ENCODE data around the gene MEOX1. TPM values are rescaled to one million over a fixed set of nuclear protein-coding genes. Genes with fewer than 3 reads are reported as not detected.

Gene MEOX1
- total and polyA plus RNA-seq, 2 of the 4 experiments (the other 2 are of a cell fraction): 0.48 to 0.72 TPM

DNA sequence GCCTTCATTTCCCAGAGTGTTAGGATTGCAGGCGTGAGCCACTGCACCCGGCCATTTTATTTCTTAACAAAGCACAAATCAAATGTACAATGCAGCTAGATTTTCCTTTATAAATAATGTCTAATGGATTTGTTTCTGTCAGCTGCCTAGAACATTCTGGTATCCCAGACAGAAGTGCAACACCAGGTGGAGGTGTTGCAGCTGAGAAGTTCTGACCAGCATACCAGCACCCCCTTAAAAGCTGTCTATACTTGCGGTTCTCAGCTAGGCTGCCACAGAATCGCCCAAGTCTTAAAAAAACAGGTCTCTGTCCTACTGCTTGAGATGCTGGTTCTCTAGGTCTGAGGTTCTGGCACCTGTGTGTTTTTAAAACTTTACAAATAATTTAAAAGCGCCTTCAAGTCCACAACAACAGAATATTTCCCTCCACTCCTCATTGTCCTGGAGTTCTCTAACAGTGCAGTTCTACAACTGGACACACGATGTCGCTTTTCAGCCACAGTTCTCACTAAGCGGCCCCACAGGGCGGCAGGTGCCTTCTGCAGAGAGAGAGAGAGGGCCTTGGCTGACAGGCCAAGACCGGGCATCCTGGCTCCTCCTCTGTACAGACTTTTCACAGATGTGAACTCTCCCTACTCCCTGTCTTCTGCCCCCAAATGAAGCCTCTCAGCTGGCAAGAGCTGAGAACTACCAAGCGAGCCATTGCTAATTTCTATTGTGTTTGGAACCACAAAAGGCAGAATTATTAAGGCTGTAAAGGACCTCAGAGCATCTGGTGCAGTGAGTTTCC lies 32.6 kb upstream of the MEOX1 start (continued):
- TF ChIP-seq POLR2A (IDR thresholded peaks at IDR 0.05; ENCODE audit: low read depth, low read length): 0 out of 2 replicates have a peak, but pooled peaks have one; percentile 34
- TF ChIP-seq RCOR1 (IDR thresholded peaks at IDR 0.05; ENCODE audit: insufficient replicate concordance, low read length): peak; percentile 44

DNA sequence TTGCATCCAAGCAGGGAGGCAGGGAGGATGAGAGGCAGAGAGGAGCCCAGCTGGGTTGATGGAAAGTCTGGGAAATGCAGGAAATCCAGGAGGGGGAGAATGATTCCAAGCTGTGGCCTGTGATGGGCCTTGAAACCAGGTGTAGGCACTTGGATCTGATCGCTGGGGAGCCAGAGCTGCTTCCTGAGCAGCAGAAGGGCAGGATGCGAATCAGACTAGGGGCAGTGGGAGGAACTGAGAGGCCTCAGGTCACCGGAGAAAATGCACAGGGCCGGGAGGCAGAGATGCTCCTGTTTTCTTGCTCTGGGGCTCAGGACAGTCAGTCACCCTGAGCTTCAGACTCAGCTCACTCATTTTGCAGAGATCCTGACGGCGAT lies 29.6 kb upstream of the MEOX1 start:
- no peak overlapping the region for H4K8ac ChIP-seq (ENCODE audit: low read depth in 2 of 2, low read length in 2 of 2)
- peaks cover 41% of the 10 kb centered on the region for H3K27me3 ChIP-seq (ENCODE audit: control insufficient read depth, insufficient read depth, low read length)
- H2AK9ac ChIP-seq (replicated peaks; ENCODE audit: low read depth, low read length, poor library complexity): no peak overlapping the region
- no peak overlapping the region for H4K5ac ChIP-seq (ENCODE audit: low read depth, low read length)
- no peak overlapping the region for H3K4me3 ChIP-seq (ENCODE audit: insufficient read depth, low read depth, low read length)
- no peaks in the 10 kb centered on the region for H3K9me3 ChIP-seq (ENCODE audit: control insufficient read depth, insufficient read depth, low read length)
- ATAC-seq (ENCODE audit: low read depth): no peak
- H4K20me1 ChIP-seq (ENCODE audit: insufficient read depth, low read length): no peaks in the 10 kb centered on the region
- ChIA-PET CTCF (interaction anchor here (1.0 to 5.3 kb wide), 3 partner anchors 64 to 75 kb away, joined by 3 to 62 read pairs (median 14); no protein-coding TSS in a partner anchor), POLR2A (ENCODE audit: unreplicated experiment) (interaction anchor here (0.9 kb wide), 1 partner anchor 69 kb away, joined by 5 read pairs; no protein-coding TSS in a partner anchor)
- no peak overlapping the region for H3K23ac ChIP-seq (ENCODE audit: low read depth, low read length)
- H2AK5ac ChIP-seq (ENCODE audit: low read depth, low read length): no peak overlapping the region
- no peaks in the 10 kb centered on the region for H3K79me1 ChIP-seq (ENCODE audit: low read depth in 1 of 2, low read length in 2 of 2)
- H3K36me3 ChIP-seq (ENCODE audit: control insufficient read depth, insufficient read depth, low read length): no peaks in the 10 kb centered on the region
- H4K91ac ChIP-seq (ENCODE audit: insufficient read depth, low read depth, low read length): no peak overlapping the region
- H3K4me1 ChIP-seq (ENCODE audit: control insufficient read depth, insufficient read depth, low read length): 0 out of 2 replicates have a peak, but pooled peaks cover 2% of the 10 kb centered on the region
- H3K56ac ChIP-seq (ENCODE audit: extremely low read depth, insufficient read depth, low read length): no peak overlapping the region
- no peak overlapping the region for H2BK120ac ChIP-seq (ENCODE audit: low read depth, low read length)
- in situ Hi-C loops (cut with MboI; ENCODE audit: low sequenced_read_pairs) (no loop called here), intact Hi-C loops (cut with micrococcal nuclease) (no loop called here), dilution Hi-C loops (cut with HindIII; ENCODE audit: low sequenced_read_pairs, unreplicated experiment) (no loop called here)
- H3K9me1 ChIP-seq (ENCODE audit: insufficient read depth, low read length): no peaks in the 10 kb centered on the region
- no peak overlapping the region for H3K9ac ChIP-seq (ENCODE audit: low read depth, low read length)
- no peak overlapping the region for H3K14ac ChIP-seq (replicated peaks; ENCODE audit: low read depth, low read length)
- H3K18ac ChIP-seq (ENCODE audit: low read depth, low read length): no peak overlapping the region
- WGBS, 2 experiments (ENCODE audit: extremely low coverage in 2 of 2, insufficient read length in 1 of 2): no CpG with 5 or more reads among the region's 6 CpGs
- BruUV-seq (replicated peaks): no TSS peak
- no peak overlapping the region for H2BK20ac ChIP-seq (ENCODE audit: low read depth, low read length)
- DNase-seq: no peak
- no peak overlapping the region for H2BK5ac ChIP-seq (ENCODE audit: low read depth, low read length, poor library complexity, severe bottlenecking)
- no peak overlapping the region for H3K4ac ChIP-seq (ENCODE audit: low read depth, low read length)
- H3K4me2 ChIP-seq (ENCODE audit: low read depth, low read length): no peak overlapping the region
- no peak overlapping the region for H2BK15ac ChIP-seq (ENCODE audit: low read depth, low read length)
- H2AFZ ChIP-seq (replicated peaks; ENCODE audit: low read length, poor library complexity): no peak overlapping the region
- H3K27ac ChIP-seq (ENCODE audit: insufficient read depth, low read length): no peak overlapping the region
- TF ChIP-seq BHLHE40 (IDR thresholded peaks at IDR 0.05; ENCODE audit: low read depth, low read length) (no peak), FOS (IDR thresholded peaks at IDR 0.05; ENCODE audit: low read depth, low read length) (no peak), SMC3 (IDR thresholded peaks at IDR 0.05; ENCODE audit: low read depth, low read length) (no peak), MAFK (IDR thresholded peaks at IDR 0.05; ENCODE audit: low read depth, low read length) (no peak), RCOR1 (IDR thresholded peaks at IDR 0.05; ENCODE audit: insufficient replicate concordance, low read length) (no peak), RFX5 (IDR thresholded peaks at IDR 0.05; ENCODE audit: low read depth, low read length) (no peak), POLR2A (IDR thresholded peaks at IDR 0.05; ENCODE audit: low read depth, low read length) (no peak), RAD21 (IDR thresholded peaks at IDR 0.05; ENCODE audit: low read length) (no peak), MXI1 (IDR thresholded peaks at IDR 0.05; ENCODE audit: borderline replicate concordance, low read depth, low read length) (no peak), CEBPB (IDR thresholded peaks at IDR 0.05; ENCODE audit: low read depth, low read length) (no peak), NFE2L2 (IDR thresholded peaks at IDR 0.05; ENCODE audit: low read depth, low read length) (no peak), CHD1 (IDR thresholded peaks at IDR 0.05; ENCODE audit: low read depth, low read length) (no peak)
- TF ChIP-seq, protein P1, sequence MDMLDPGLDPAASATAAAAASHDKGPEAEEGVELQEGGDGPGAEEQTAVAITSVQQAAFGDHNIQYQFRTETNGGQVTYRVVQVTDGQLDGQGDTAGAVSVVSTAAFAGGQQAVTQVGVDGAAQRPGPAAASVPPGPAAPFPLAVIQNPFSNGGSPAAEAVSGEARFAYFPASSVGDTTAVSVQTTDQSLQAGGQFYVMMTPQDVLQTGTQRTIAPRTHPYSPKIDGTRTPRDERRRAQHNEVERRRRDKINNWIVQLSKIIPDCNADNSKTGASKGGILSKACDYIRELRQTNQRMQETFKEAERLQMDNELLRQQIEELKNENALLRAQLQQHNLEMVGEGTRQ (IDR thresholded peaks at IDR 0.05; ENCODE audit: low read depth, low read length): no peak
- TF ChIP-seq, protein P2, sequence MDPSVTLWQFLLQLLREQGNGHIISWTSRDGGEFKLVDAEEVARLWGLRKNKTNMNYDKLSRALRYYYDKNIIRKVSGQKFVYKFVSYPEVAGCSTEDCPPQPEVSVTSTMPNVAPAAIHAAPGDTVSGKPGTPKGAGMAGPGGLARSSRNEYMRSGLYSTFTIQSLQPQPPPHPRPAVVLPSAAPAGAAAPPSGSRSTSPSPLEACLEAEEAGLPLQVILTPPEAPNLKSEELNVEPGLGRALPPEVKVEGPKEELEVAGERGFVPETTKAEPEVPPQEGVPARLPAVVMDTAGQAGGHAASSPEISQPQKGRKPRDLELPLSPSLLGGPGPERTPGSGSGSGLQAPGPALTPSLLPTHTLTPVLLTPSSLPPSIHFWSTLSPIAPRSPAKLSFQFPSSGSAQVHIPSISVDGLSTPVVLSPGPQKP (IDR thresholded peaks at IDR 0.05; ENCODE audit: borderline replicate concordance, low read depth, low read length): no peak

Data from IMR-90 (cell line).